CD4-positive, alpha-beta T cell treated with Interleukin-4 for 1 hour (primary cell): Measurements from ENCODE around the gene PRSS2.

ENCODE experiments used
- DNase-seq, 2 donors: peaks; one replicate each; pipeline ENCODE4 v3.0.0-alpha.2; 2020 to 2022

Gene PRSS2

GRCh38 chr7:142804728-142805207 is 34.0 kb downstream of the PRSS2 start:
- DNase-seq, result peak; percentile 48 to 70

- DNase-seq, result peak in 1 of 2 donors; percentile 17
Measured at GRCh38 chr7:142805350-142806021, 34.7 kb downstream of the PRSS2 start.

- peak in 1 of 2 donors; percentile 40 for DNase-seq
Measured at GRCh38 chr7:142806022-142806356, 35.2 kb downstream of the PRSS2 start.

- no peak for DNase-seq
Measured at GRCh38 chr7:142806957-142807356, 36.2 kb downstream of the PRSS2 start.

GRCh38 chr7:142807855-142808460 is 37.2 kb downstream of the PRSS2 start:
- peak; percentile 53 to 82 for DNase-seq

GRCh38 chr7:142808461-142808801 is 37.7 kb downstream of the PRSS2 start:
- DNase-seq, result no peak

GRCh38 chr7:142808802-142809583 is 38.2 kb downstream of the PRSS2 start:
- peak; percentile 98 for DNase-seq

- DNase-seq, result no peak
Measured at GRCh38 chr7:142809671-142810070, 38.9 kb downstream of the PRSS2 start.

- DNase-seq, result peak; percentile 55 to 87
Measured at GRCh38 chr7:142811154-142811737, 40.5 kb downstream of the PRSS2 start.

GRCh38 chr7:142812437-142813215 is 41.9 kb downstream of the PRSS2 start:
- peak in 1 of 2 donors; percentile 27 for DNase-seq

- peak in 1 of 2 donors; percentile 39 for DNase-seq
Measured at GRCh38 chr7:142813226-142813625, 42.5 kb downstream of the PRSS2 start.

GRCh38 chr7:142813699-142814098 is 42.9 kb downstream of the PRSS2 start:
- DNase-seq, result no peak

- peak in 1 of 2 donors; percentile 11 for DNase-seq
Measured at GRCh38 chr7:142814451-142814850, 43.7 kb downstream of the PRSS2 start.

- DNase-seq, result no peak
Measured at GRCh38 chr7:142815134-142815533, 44.4 kb downstream of the PRSS2 start.

- DNase-seq, result no peak
Measured at GRCh38 chr7:142817506-142817905, 46.7 kb downstream of the PRSS2 start.

GRCh38 chr7:142819530-142819929 is 48.8 kb downstream of the PRSS2 start:
- no peak for DNase-seq

- DNase-seq, result no peak
Measured at GRCh38 chr7:142822714-142823113, 51.9 kb downstream of the PRSS2 start.
